Neuronal stem cell (in vitro differentiated cells): ENCODE results near the gene NUBPL.
"Not testable (repeated sequence)": the region's sequence is repeated elsewhere in the genome, so short reads cannot be mapped to it uniquely, and the experiment has no call there.

Experiments used
- DNase-seq: peaks from one replicate; pipeline ENCODE4 v3.0.0-alpha.2; 2013; ENCODE audit warnings: low spot score
- H2AFZ ChIP-seq: one replicate; pipeline ENCODE4 v1.6.1; 2013; ENCODE audit warnings: mild to moderate bottlenecking, low read length, inconsistent platforms
- H2AK5ac ChIP-seq: 2 replicates; pipeline ENCODE4 v1.6.1; 2013; ENCODE audit warnings: low read depth, mild to moderate bottlenecking, inconsistent platforms, low read length, moderate library complexity, mixed read lengths
- H2BK120ac ChIP-seq: 2 replicates; pipeline ENCODE4 v1.6.1; 2013; ENCODE audit warnings: low read depth, mild to moderate bottlenecking, inconsistent platforms, low read length, moderate library complexity, mixed read lengths
- H2BK12ac ChIP-seq: one replicate; pipeline ENCODE4 v1.6.1; 2013; ENCODE audit warnings: low read length, inconsistent platforms
- H2BK15ac ChIP-seq: 2 replicates; pipeline ENCODE4 v1.6.1; 2013; ENCODE audit warnings: mild to moderate bottlenecking, low read length, inconsistent platforms, mixed read lengths
- H2BK5ac ChIP-seq: one replicate; pipeline ENCODE4 v1.6.1; 2013; ENCODE audit warnings: inconsistent platforms, mild to moderate bottlenecking, low read length, moderate library complexity
- H3K14ac ChIP-seq: one replicate; pipeline ENCODE4 v1.6.1; 2013; ENCODE audit warnings: low read length, inconsistent platforms
- H3K18ac ChIP-seq: 2 replicates; pipeline ENCODE4 v1.6.1; 2013; ENCODE audit warnings: low read length, inconsistent platforms
- H3K23ac ChIP-seq: 2 replicates; pipeline ENCODE4 v1.6.1; 2013; ENCODE audit warnings: low read depth, mild to moderate bottlenecking, mixed read lengths, low read length, inconsistent platforms; ENCODE audit not compliant: poor library complexity
- H3K27ac ChIP-seq: replicated peaks from 3 replicates; pipeline ENCODE4 v1.5.1; 2013; ENCODE audit warnings: low read length, inconsistent platforms
- H3K27me3 ChIP-seq, 3 experiments: 2 replicates each; pipeline ENCODE4 v1.6.1; 2013; ENCODE audit warnings: low read length in 3 of 3, mild to moderate bottlenecking in 2 of 3, inconsistent platforms in 1 of 3, low read depth in 1 of 3, mixed read lengths in 1 of 3, moderate library complexity in 1 of 3; ENCODE audit not compliant: control insufficient read depth in 3 of 3, insufficient read depth in 3 of 3
- H3K36me3 ChIP-seq, 2 donors: replicated peaks in 1 of 2; 2 replicates each; pipeline ENCODE4 v1.6.1; 2013; ENCODE audit warnings: low read length in 2 of 2; ENCODE audit not compliant: control insufficient read depth in 2 of 2, insufficient read depth in 2 of 2
- H3K4ac ChIP-seq: 2 replicates; pipeline ENCODE4 v1.6.1; 2013; ENCODE audit warnings: inconsistent platforms, mild to moderate bottlenecking, low read length, moderate library complexity
- H3K4me1 ChIP-seq, 2 donors: 1 replicate in 1 of 2; 2 replicates in 1 of 2; pipeline ENCODE4 v1.6.1; 2013; ENCODE audit warnings: low read length in 2 of 2, low read depth in 1 of 2; ENCODE audit not compliant: control insufficient read depth in 2 of 2, insufficient read depth in 1 of 2
- H3K4me2 ChIP-seq: one replicate; pipeline ENCODE4 v1.6.1; 2013; ENCODE audit warnings: mild to moderate bottlenecking, low read length, inconsistent platforms; ENCODE audit not compliant: insufficient read depth, poor library complexity, severe bottlenecking
- H3K4me3 ChIP-seq, 2 donors: 2 replicates each; pipeline ENCODE4 v1.5.1; 2013; ENCODE audit warnings: low read length in 2 of 2, mild to moderate bottlenecking in 2 of 2, inconsistent platforms in 1 of 2, moderate library complexity in 1 of 2
- H3K79me1 ChIP-seq: one replicate; pipeline ENCODE4 v1.6.1; 2013; ENCODE audit warnings: low read depth, mild to moderate bottlenecking, inconsistent platforms, low read length, moderate library complexity
- H3K9ac ChIP-seq: one replicate; pipeline ENCODE4 v1.6.1; 2013; ENCODE audit warnings: mild to moderate bottlenecking, low read depth, low read length, inconsistent platforms; ENCODE audit not compliant: poor library complexity
- H3K9me3 ChIP-seq, 2 donors: replicated peaks in 1 of 2; 2 replicates each; pipeline versions ENCODE3 to v1.6.1; 2013; ENCODE audit warnings: low read length in 2 of 2, mild to moderate bottlenecking in 2 of 2, inconsistent platforms in 1 of 2, low read depth in 1 of 2, mixed read lengths in 1 of 2, moderate library complexity in 1 of 2; ENCODE audit not compliant: control insufficient read depth in 2 of 2, insufficient read depth in 1 of 2
- H4K8ac ChIP-seq: one replicate; pipeline ENCODE4 v1.6.1; 2013; ENCODE audit warnings: low read depth, mild to moderate bottlenecking, inconsistent platforms, low read length, moderate library complexity
- H4K91ac ChIP-seq: one replicate; pipeline ENCODE4 v1.6.1; 2013; ENCODE audit warnings: low read length, low read depth, mild to moderate bottlenecking, inconsistent platforms; ENCODE audit not compliant: poor library complexity
- WGBS, 2 donors: extraction: QIAGEN DNeasy Blood & Tissue Kit; methylation state at CpG; one replicate each; pipeline ENCODE4 v1.1.7; 2013; ENCODE audit warnings: missing lambda C conversion rate in 2 of 2, mixed read lengths in 1 of 2; ENCODE audit not compliant: insufficient read length in 2 of 2, insufficient replicate concordance in 1 of 2; ENCODE audit errors: extremely low coverage in 2 of 2; 5-methylcytosine and 5-hydroxymethylcytosine counted together

NUBPL gene

DNA sequence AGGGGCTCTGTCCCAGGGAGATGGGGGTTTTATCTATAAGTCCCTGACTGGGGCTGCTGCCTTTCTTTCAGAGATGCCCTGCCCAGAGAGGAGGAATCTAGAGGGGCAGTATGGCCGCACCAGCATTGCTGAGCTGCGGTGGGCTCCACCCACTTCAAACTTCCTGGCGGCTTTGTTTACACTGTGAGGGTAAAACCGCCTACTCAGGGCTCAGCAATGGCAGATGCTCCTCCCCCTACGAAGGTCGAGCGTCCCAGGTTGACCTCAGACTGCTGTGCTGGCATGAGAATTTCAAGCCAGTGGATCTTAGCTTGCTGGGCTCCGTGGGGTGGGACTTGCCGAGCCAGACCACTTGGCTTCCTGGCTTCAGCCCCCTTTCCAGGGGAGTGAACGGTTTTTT is 59.7 kb downstream of the NUBPL start:
- not testable (repeated sequence) for H3K79me1 ChIP-seq, H3K14ac ChIP-seq, H2AFZ ChIP-seq, H3K18ac ChIP-seq, H3K4me3 ChIP-seq, H4K91ac ChIP-seq, H3K23ac ChIP-seq, H3K36me3 ChIP-seq, H2BK15ac ChIP-seq, H3K4me2 ChIP-seq, H3K9ac ChIP-seq, H2AK5ac ChIP-seq, H2BK12ac ChIP-seq, H3K27me3 ChIP-seq, H3K4me1 ChIP-seq, H2BK5ac ChIP-seq, H4K8ac ChIP-seq, DNase-seq, H2BK120ac ChIP-seq, H3K27ac ChIP-seq, H3K4ac ChIP-seq
- WGBS, 2 donors, result no CpG with 5 or more reads among the region's 10 CpGs
- H3K9me3 ChIP-seq, result peaks cover 5 to 17% of the 10 kb centered on the region in 2 donors

DNA sequence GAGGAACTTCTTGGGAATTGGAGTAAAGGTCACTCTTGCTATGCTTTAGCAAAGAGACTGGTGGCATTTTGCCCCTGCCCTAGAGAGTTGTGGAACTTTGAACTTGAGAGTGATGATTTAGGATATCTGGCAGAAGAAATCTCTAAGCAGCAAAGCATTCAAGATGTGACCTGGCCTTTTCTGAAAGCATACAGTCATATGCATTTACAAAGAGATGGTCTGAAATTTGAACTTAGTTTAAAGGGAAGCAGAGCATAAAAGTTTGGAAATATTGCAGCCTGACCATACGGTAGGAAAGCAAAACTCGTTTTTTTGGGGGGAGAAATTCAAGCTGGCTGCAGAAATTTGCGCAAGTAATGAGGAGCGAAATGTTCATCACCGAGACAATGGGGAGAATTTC is 60.9 kb downstream of the NUBPL start:
- Histone ChIP-seq H2BK5ac (no peak overlapping the region), H3K14ac (no peak overlapping the region), H3K27me3 (no peaks in the 10 kb centered on the region), H2BK120ac (no peak overlapping the region), H3K4me3 (no peak overlapping the region), H4K91ac (no peak overlapping the region), H3K36me3 (no peaks in the 10 kb centered on the region), H3K4me2 (no peak overlapping the region), H3K9ac (no peak overlapping the region), H3K79me1 (no peaks in the 10 kb centered on the region), H3K27ac (no peak overlapping the region), H3K9me3 (peaks cover 5 to 17% of the 10 kb centered on the region in 2 donors), H2AK5ac (no peak overlapping the region), H3K18ac (no peak overlapping the region), H3K23ac (no peak overlapping the region), H4K8ac (no peak overlapping the region), H2BK15ac (no peak overlapping the region), H2BK12ac (no peak overlapping the region), H3K4me1 (no peaks in the 10 kb centered on the region), H2AFZ (no peak overlapping the region), H3K4ac (no peak overlapping the region)
- no CpG with 5 or more reads among the region's 5 CpGs for WGBS, 2 donors
- DNase-seq, result no peak

DNA sequence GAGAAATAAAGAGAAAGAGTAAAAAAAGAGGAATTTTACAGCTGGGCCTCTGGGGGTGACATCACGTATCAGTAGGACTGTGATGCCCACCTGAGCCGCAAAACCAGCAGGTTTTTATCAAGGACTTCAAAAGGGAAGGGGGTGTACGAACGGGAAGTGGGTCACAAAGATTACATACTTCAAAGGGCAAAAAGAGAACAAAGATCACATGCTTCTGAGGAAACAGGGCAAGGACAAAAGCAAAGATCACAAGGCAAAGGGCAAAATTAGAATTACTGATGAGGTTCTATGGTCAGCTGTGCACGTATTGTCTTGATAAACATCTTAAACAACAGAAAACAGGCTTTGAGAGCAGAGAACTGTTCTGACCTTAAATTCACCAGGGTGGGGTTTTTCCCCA is 91.7 kb downstream of the NUBPL start:
- not testable (repeated sequence) for H3K4me3 ChIP-seq, H2AFZ ChIP-seq, H3K9ac ChIP-seq, H4K91ac ChIP-seq, H3K4me2 ChIP-seq, DNase-seq, H3K4ac ChIP-seq, H3K14ac ChIP-seq, H3K27me3 ChIP-seq, H3K27ac ChIP-seq, H3K79me1 ChIP-seq, H4K8ac ChIP-seq, H2BK12ac ChIP-seq, H3K36me3 ChIP-seq, H2BK120ac ChIP-seq, H3K4me1 ChIP-seq, H2BK5ac ChIP-seq, H2BK15ac ChIP-seq, H3K18ac ChIP-seq, H2AK5ac ChIP-seq, H3K23ac ChIP-seq
- no CpG with 5 or more reads among the region's 5 CpGs for WGBS, 2 donors
- H3K9me3 ChIP-seq, result peaks cover 0 to 12% of the 10 kb centered on the region in 2 donors

DNA sequence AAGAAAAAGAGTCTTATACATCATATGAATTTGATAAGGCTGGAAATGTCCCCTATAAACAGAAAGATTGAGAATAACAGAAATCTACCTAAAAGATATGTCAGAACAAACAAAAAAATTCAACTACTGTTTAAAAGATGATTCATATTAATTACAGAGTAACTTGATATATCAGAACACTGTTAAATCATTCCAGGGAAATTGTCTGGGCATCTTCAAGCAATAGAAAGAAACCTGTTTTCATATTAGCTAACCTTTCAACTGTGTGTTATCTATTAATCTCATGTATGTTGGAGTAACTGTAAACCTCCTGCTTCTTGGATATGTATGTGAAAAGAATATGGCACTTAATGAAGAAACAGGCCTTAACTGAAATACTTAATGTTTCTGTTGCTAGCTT is 96.7 kb downstream of the NUBPL start:
- no peak overlapping the region for H3K9ac ChIP-seq
- peaks cover 0 to 3% of the 10 kb centered on the region in 2 donors for H3K9me3 ChIP-seq
- no peak overlapping the region for H3K4me3 ChIP-seq
- no peaks in the 10 kb centered on the region for H3K27me3 ChIP-seq
- DNase-seq, result no peak
- H3K23ac ChIP-seq, result no peak overlapping the region
- no peak overlapping the region for H3K18ac ChIP-seq
- H3K79me1 ChIP-seq, result no peaks in the 10 kb centered on the region
- H2BK12ac ChIP-seq, result no peak overlapping the region
- no peak overlapping the region for H2BK5ac ChIP-seq
- H4K91ac ChIP-seq, result no peak overlapping the region
- no peak overlapping the region for H3K4ac ChIP-seq
- no peak overlapping the region for H3K4me2 ChIP-seq
- no peak overlapping the region for H2AFZ ChIP-seq
- H2BK120ac ChIP-seq, result no peak overlapping the region
- no peak overlapping the region for H4K8ac ChIP-seq
- no peaks in the 10 kb centered on the region for H3K4me1 ChIP-seq
- H2AK5ac ChIP-seq, result no peak overlapping the region
- H3K27ac ChIP-seq, result no peak overlapping the region
- H2BK15ac ChIP-seq, result no peak overlapping the region
- H3K36me3 ChIP-seq, result no peaks in the 10 kb centered on the region
- no peak overlapping the region for H3K14ac ChIP-seq
